ENCODE measurements around the gene HDC.

DNA sequence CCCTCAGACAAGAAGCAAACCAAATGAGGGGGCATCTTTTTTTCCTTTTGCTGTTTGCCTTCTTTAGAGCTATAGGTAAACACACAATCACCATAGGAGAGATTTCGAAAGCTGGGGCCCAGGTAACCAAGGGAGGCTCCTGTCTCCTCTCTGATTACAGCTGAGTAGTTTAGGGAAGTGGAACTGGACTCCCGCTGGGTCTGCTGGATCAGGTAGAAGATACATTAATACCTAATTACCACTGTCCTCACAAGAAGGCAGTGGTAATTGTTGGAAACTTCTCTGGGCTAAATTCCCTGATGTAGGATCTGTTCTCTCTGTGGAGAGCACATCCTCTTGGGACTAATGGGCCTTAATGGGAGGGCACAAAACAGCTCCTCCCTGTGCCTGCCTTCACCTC lies 32.7 kb downstream of the HDC start:
- TF ChIP-seq, protein P1, sequence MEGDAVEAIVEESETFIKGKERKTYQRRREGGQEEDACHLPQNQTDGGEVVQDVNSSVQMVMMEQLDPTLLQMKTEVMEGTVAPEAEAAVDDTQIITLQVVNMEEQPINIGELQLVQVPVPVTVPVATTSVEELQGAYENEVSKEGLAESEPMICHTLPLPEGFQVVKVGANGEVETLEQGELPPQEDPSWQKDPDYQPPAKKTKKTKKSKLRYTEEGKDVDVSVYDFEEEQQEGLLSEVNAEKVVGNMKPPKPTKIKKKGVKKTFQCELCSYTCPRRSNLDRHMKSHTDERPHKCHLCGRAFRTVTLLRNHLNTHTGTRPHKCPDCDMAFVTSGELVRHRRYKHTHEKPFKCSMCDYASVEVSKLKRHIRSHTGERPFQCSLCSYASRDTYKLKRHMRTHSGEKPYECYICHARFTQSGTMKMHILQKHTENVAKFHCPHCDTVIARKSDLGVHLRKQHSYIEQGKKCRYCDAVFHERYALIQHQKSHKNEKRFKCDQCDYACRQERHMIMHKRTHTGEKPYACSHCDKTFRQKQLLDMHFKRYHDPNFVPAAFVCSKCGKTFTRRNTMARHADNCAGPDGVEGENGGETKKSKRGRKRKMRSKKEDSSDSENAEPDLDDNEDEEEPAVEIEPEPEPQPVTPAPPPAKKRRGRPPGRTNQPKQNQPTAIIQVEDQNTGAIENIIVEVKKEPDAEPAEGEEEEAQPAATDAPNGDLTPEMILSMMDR (IDR thresholded peaks at IDR 0.05; ENCODE audit: poor library complexity) = no peak
- TF ChIP-seq EZH2phosphoT487 (IDR thresholded peaks at IDR 0.05; ENCODE audit: low read depth, severe bottlenecking, unreplicated experiment) = no peak

Data from hepatocyte (in vitro differentiated cells).